ENCODE data around the gene HLA-DMB.
"Not testable (repeated sequence)": the region's sequence is repeated elsewhere in the genome, so short reads cannot be mapped to it uniquely, and the experiment has no call there.

HLA-DMB gene

GRCh38 chr6:32945953-32946352 is 5.1 kb upstream of the HLA-DMB start:
- Mint-ChIP-seq H3K27ac (peak overlapping the region; percentile 92), H3K36me3 (ENCODE audit: low read depth) (no peaks in the 10 kb centered on the region), H3K4me1 (ENCODE audit: low read depth) (peaks cover 95% of the 10 kb centered on the region), H3K27me3 (no peaks in the 10 kb centered on the region), H3K4me3 (peak overlapping the region; percentile 78), H3K9me3 (no peaks in the 10 kb centered on the region)

- Mint-ChIP-seq H3K4me1 (ENCODE audit: low read depth) (peaks cover 100% of the 10 kb centered on the region), H3K9me3 (no peaks in the 10 kb centered on the region), H3K27ac (peak overlapping the region; percentile 92), H3K27me3 (no peaks in the 10 kb centered on the region), H3K36me3 (ENCODE audit: low read depth) (no peaks in the 10 kb centered on the region), H3K4me3 (peak overlapping the region; percentile 78)
These were observed 4.4 kb upstream of the HLA-DMB start for GRCh38 chr6:32945108-32945760.

GRCh38 chr6:32943864-32944649 is 3.2 kb upstream of the HLA-DMB start:
- H3K4me3 Mint-ChIP-seq, result peak overlapping the region; percentile 78
- H3K27me3 Mint-ChIP-seq, result no peaks in the 10 kb centered on the region
- no peaks in the 10 kb centered on the region for H3K9me3 Mint-ChIP-seq
- no peaks in the 10 kb centered on the region for H3K36me3 Mint-ChIP-seq (ENCODE audit: low read depth)
- peak overlapping the region; percentile 92 for H3K27ac Mint-ChIP-seq
- H3K4me1 Mint-ChIP-seq (ENCODE audit: low read depth), result peaks cover 92% of the 10 kb centered on the region

- H3K4me1 Mint-ChIP-seq (ENCODE audit: low read depth), result peaks cover 86% of the 10 kb centered on the region
- not testable (repeated sequence) for H3K27ac Mint-ChIP-seq; H3K27me3 Mint-ChIP-seq; H3K4me3 Mint-ChIP-seq; H3K9me3 Mint-ChIP-seq; H3K36me3 Mint-ChIP-seq (ENCODE audit: low read depth)
These were observed 1.8 kb upstream of the HLA-DMB start for GRCh38 chr6:32942555-32943123.

GRCh38 chr6:32941214-32941768 is 463 bp upstream of the HLA-DMB start:
- Mint-ChIP-seq H3K36me3 (ENCODE audit: low read depth) (peaks cover 5% of the 10 kb centered on the region), H3K9me3 (no peaks in the 10 kb centered on the region), H3K27ac (peak overlapping the region; percentile 86), H3K4me1 (ENCODE audit: low read depth) (peaks cover 80% of the 10 kb centered on the region), H3K27me3 (no peaks in the 10 kb centered on the region), H3K4me3 (peak overlapping the region; percentile 82)

- H3K27me3 Mint-ChIP-seq, result no peaks in the 10 kb centered on the region
- H3K36me3 Mint-ChIP-seq (ENCODE audit: low read depth), result peaks cover 8% of the 10 kb centered on the region
- H3K27ac Mint-ChIP-seq, result no peak overlapping the region
- no peaks in the 10 kb centered on the region for H3K9me3 Mint-ChIP-seq
- peak overlapping the region; percentile 33 for H3K4me3 Mint-ChIP-seq
- H3K4me1 Mint-ChIP-seq (ENCODE audit: low read depth), result peaks cover 69% of the 10 kb centered on the region
These were observed 2.3 kb downstream of the HLA-DMB start for GRCh38 chr6:32938494-32938893.

- no peak overlapping the region for H3K4me3 Mint-ChIP-seq
- H3K27ac Mint-ChIP-seq, result no peak overlapping the region
- no peaks in the 10 kb centered on the region for H3K9me3 Mint-ChIP-seq
- peaks cover 8% of the 10 kb centered on the region for H3K36me3 Mint-ChIP-seq (ENCODE audit: low read depth)
- H3K4me1 Mint-ChIP-seq (ENCODE audit: low read depth), result peaks cover 59% of the 10 kb centered on the region
- H3K27me3 Mint-ChIP-seq, result no peaks in the 10 kb centered on the region
These were observed 3.6 kb downstream of the HLA-DMB start for GRCh38 chr6:32937230-32937633.

- no peak overlapping the region for H3K27ac Mint-ChIP-seq
- H3K4me3 Mint-ChIP-seq, result no peak overlapping the region
- no peaks in the 10 kb centered on the region for H3K9me3 Mint-ChIP-seq
- H3K27me3 Mint-ChIP-seq, result no peaks in the 10 kb centered on the region
- H3K36me3 Mint-ChIP-seq (ENCODE audit: low read depth), result peaks cover 8% of the 10 kb centered on the region
- H3K4me1 Mint-ChIP-seq (ENCODE audit: low read depth), result peaks cover 52% of the 10 kb centered on the region
These were observed 4.3 kb downstream of the HLA-DMB start for GRCh38 chr6:32936239-32937152.

- no peak overlapping the region for H3K4me3 Mint-ChIP-seq
- peaks cover 8% of the 10 kb centered on the region for H3K36me3 Mint-ChIP-seq (ENCODE audit: low read depth)
- H3K27ac Mint-ChIP-seq, result peak overlapping the region; percentile 32
- H3K27me3 Mint-ChIP-seq, result no peaks in the 10 kb centered on the region
- H3K4me1 Mint-ChIP-seq (ENCODE audit: low read depth), result peaks cover 47% of the 10 kb centered on the region
- H3K9me3 Mint-ChIP-seq, result no peaks in the 10 kb centered on the region
These were observed 5.1 kb downstream of the HLA-DMB start for GRCh38 chr6:32935551-32936238.

- Mint-ChIP-seq H3K36me3 (ENCODE audit: low read depth) (peaks cover 8% of the 10 kb centered on the region), H3K9me3 (no peaks in the 10 kb centered on the region), H3K27ac (no peak overlapping the region), H3K27me3 (no peaks in the 10 kb centered on the region), H3K4me3 (no peak overlapping the region), H3K4me1 (ENCODE audit: low read depth) (peaks cover 46% of the 10 kb centered on the region)
These were observed 7.2 kb downstream of the HLA-DMB start for GRCh38 chr6:32933661-32934085.

GRCh38 chr6:32932132-32932868 is 8.5 kb downstream of the HLA-DMB start:
- H3K4me1 Mint-ChIP-seq (ENCODE audit: low read depth), result peaks cover 38% of the 10 kb centered on the region
- no peaks in the 10 kb centered on the region for H3K9me3 Mint-ChIP-seq

GRCh38 chr6:32931211-32931610 is 9.6 kb downstream of the HLA-DMB start:
- Mint-ChIP-seq H3K4me1 (ENCODE audit: low read depth) (peaks cover 29% of the 10 kb centered on the region), H3K36me3 (ENCODE audit: low read depth) (peaks cover 4% of the 10 kb centered on the region), H3K27ac (no peak overlapping the region), H3K27me3 (no peaks in the 10 kb centered on the region), H3K4me3 (no peak overlapping the region), H3K9me3 (no peaks in the 10 kb centered on the region)

More at GRCh38 chr6:32932132-32932868, 8.5 kb downstream of the HLA-DMB start:
- H3K36me3 Mint-ChIP-seq (ENCODE audit: low read depth), result peaks cover 4% of the 10 kb centered on the region
- H3K4me3 Mint-ChIP-seq, result no peak overlapping the region
- no peaks in the 10 kb centered on the region for H3K27me3 Mint-ChIP-seq
- no peak overlapping the region for H3K27ac Mint-ChIP-seq

GRCh38 chr6:32922083-32922482 is 18.7 kb downstream of the HLA-DMB start:
- H3K4me1 Mint-ChIP-seq (ENCODE audit: low read depth), result peaks cover 12% of the 10 kb centered on the region
- H3K36me3 Mint-ChIP-seq (ENCODE audit: low read depth), result no peaks in the 10 kb centered on the region
- no peaks in the 10 kb centered on the region for H3K9me3 Mint-ChIP-seq
- H3K27me3 Mint-ChIP-seq, result peaks cover 13% of the 10 kb centered on the region
- H3K4me3 Mint-ChIP-seq, result no peak overlapping the region
- H3K27ac Mint-ChIP-seq, result no peak overlapping the region
